ENCODE results near the gene FDCSP. TPM values are rescaled to one million over a fixed set of nuclear protein-coding genes. Genes with fewer than 3 reads are reported as not detected.

FDCSP gene
- not detected for total RNA-seq
- total RNA-seq: 0 reads per million in 2 donors

- Mint-ChIP-seq H3K27ac (no peak within 1 kb of the TSS), H3K4me3 (no peak within 1 kb of the TSS), H3K27me3 (no peaks in the 10 kb centered on the region), H3K4me1 (no peaks in the 10 kb centered on the region), H3K36me3 (ENCODE audit: low read depth) (no peaks in the 10 kb centered on the region)
- ATAC-seq: no peak
- DNase-seq: no peak
- no peaks in the 10 kb centered on the region for H3K9me3 ChIP-seq (ENCODE audit: control insufficient read depth, low read length, poor library complexity, severe bottlenecking)
These were observed at the start of gene FDCSP for GRCh38 chr4:70225824-70226223. Gene FDCSP, plus strand, starts transcription at chr4:70226124. Its CDS starts 5,071 bp downstream, at chr4:70231195.

DNA sequence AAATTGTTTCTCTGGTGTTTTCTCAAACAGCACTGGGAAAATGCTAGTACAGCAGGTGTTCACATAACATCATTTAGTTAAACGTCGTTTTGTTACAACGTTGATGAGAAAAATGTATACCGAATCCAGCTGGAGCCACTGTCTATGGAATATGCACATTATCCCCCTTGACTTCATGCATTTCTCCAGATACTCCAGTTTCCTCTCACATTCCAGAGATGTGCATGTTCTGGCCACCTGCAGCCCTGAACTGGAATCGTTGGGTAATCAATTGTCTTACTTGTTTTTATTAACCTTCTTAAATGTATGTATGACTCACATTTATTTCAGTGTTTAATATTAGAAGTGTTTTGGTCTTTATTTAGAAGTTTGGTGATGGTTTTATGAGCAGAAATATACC lies 48.8 kb upstream of the FDCSP start:
- no peaks in the 10 kb centered on the region for H3K9me3 ChIP-seq (ENCODE audit: control insufficient read depth, low read length, poor library complexity, severe bottlenecking)
- Mint-ChIP-seq H3K27ac (no peak overlapping the region), H3K27me3 (no peaks in the 10 kb centered on the region), H3K4me1 (no peaks in the 10 kb centered on the region), H3K36me3 (ENCODE audit: low read depth) (no peaks in the 10 kb centered on the region), H3K4me3 (no peak overlapping the region)
- no peak for ATAC-seq
- DNase-seq: no peak

DNA sequence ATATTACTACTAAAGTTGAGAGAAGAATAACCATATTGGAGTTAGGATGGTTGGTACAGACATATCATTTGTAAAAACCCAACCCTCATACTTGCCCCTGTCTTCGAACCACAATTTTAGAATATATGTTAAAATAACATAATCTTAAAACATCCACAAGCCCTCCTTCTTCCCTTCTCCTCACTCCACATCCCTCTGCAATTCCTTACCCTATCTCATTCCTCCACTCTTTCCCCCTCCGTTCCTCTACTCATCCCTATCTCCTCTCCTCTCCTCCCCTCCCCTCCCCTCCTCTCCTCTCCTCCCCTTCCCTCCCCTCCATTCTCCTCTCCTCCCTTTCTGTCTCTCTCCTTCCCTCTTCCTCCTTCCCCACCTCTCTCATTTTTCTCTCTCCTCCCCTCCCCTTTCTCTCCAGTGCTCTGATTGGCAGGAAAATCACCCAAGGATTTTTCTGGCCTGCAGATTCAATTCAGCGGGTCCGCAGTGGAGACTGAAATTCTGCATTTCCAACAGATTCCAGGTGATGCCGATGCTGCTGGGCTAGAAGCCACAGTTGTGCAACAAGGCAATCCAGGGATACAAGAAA lies 47.8 kb upstream of the FDCSP start:
- H3K4me3 Mint-ChIP-seq: no peak overlapping the region
- H3K27ac Mint-ChIP-seq: no peak overlapping the region
- H3K4me1 Mint-ChIP-seq: no peaks in the 10 kb centered on the region
- H3K27me3 Mint-ChIP-seq: no peaks in the 10 kb centered on the region
- DNase-seq (no peak), ATAC-seq (no peak)
- no peaks in the 10 kb centered on the region for H3K9me3 ChIP-seq (ENCODE audit: control insufficient read depth, low read length, poor library complexity, severe bottlenecking)
- H3K36me3 Mint-ChIP-seq (ENCODE audit: low read depth): no peaks in the 10 kb centered on the region

DNA sequence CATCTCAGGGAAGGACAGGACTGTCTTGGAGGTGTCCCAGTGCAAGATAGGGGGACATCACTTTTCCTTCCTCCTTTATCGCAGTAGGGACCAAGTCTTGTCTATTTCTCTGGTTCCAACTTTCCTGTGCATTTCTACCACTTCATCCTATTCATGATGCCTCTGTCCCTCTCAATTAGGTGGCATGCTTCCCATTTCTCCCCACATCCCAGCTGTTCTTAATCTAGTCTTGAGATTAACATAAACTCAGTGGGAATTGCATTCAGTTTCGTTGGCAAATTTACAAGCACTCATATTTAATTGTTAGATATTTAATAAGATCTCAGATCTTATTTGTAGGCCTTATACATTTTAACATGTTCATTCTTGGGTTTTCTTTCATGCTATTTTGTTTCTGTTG lies 46.1 kb upstream of the FDCSP start:
- H3K9me3 ChIP-seq (ENCODE audit: control insufficient read depth, low read length, poor library complexity, severe bottlenecking): no peaks in the 10 kb centered on the region
- H3K4me3 Mint-ChIP-seq: no peak overlapping the region
- no peak overlapping the region for H3K27ac Mint-ChIP-seq
- ATAC-seq (no peak), DNase-seq (no peak)
- no peaks in the 10 kb centered on the region for H3K36me3 Mint-ChIP-seq (ENCODE audit: low read depth)
- H3K27me3 Mint-ChIP-seq: peaks cover 8% of the 10 kb centered on the region
- no peaks in the 10 kb centered on the region for H3K4me1 Mint-ChIP-seq

- no peaks in the 10 kb centered on the region for H3K9me3 ChIP-seq (ENCODE audit: control insufficient read depth, low read length, poor library complexity, severe bottlenecking)
- Mint-ChIP-seq H3K36me3 (ENCODE audit: low read depth) (no peaks in the 10 kb centered on the region), H3K4me3 (no peak overlapping the region), H3K27me3 (peaks cover 11% of the 10 kb centered on the region), H3K27ac (no peak overlapping the region), H3K4me1 (no peaks in the 10 kb centered on the region)
- ATAC-seq (no peak), DNase-seq (no peak)
These were observed 44.1 kb upstream of the FDCSP start for GRCh38 chr4:70181864-70182263.

DNA sequence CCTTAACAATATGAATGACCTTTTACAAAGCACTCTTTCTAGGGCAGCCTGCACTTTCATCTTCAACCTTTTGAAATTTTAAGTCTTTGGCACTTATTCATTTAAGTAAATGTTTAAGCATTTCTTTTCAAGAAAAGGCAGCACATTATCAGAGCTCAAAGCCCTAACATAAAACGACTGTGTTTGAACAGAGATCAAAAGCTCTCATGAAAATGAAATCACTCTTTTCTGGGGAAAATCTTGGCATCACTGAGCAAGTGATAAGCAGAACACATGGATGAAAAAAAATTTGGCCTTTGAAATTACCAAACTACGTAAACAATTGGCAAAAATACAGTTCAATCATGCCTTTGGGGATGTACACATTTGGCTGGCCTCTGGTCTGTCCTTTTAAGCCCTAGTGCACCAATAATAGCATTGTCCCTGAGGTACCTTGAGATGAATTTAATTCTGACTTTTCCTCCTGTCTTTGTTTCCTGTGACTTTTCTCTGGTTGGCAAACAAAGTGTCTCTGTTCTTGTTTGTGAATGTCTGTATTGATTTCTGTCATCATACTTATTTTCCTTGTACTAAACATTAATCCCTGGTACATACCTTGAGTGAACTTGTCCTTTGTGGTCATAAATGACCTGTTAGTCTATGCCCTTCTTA lies 43.3 kb upstream of the FDCSP start:
- no peaks in the 10 kb centered on the region for H3K4me1 Mint-ChIP-seq
- H3K27ac Mint-ChIP-seq: no peak overlapping the region
- no peaks in the 10 kb centered on the region for H3K9me3 ChIP-seq (ENCODE audit: control insufficient read depth, low read length, poor library complexity, severe bottlenecking)
- H3K36me3 Mint-ChIP-seq (ENCODE audit: low read depth): no peaks in the 10 kb centered on the region
- no peak overlapping the region for H3K4me3 Mint-ChIP-seq
- H3K27me3 Mint-ChIP-seq: peaks cover 11% of the 10 kb centered on the region
- DNase-seq: no peak
- no peak for ATAC-seq

- no peak overlapping the region for H3K27ac Mint-ChIP-seq
- DNase-seq (no peak), ATAC-seq (no peak)
- H3K4me3 Mint-ChIP-seq: no peak overlapping the region
- peaks cover 11% of the 10 kb centered on the region for H3K27me3 Mint-ChIP-seq
- no peaks in the 10 kb centered on the region for H3K36me3 Mint-ChIP-seq (ENCODE audit: low read depth)
- no peaks in the 10 kb centered on the region for H3K4me1 Mint-ChIP-seq
- H3K9me3 ChIP-seq (ENCODE audit: control insufficient read depth, low read length, poor library complexity, severe bottlenecking): no peaks in the 10 kb centered on the region
These were observed 42.6 kb upstream of the FDCSP start for GRCh38 chr4:70183168-70183939.

DNA sequence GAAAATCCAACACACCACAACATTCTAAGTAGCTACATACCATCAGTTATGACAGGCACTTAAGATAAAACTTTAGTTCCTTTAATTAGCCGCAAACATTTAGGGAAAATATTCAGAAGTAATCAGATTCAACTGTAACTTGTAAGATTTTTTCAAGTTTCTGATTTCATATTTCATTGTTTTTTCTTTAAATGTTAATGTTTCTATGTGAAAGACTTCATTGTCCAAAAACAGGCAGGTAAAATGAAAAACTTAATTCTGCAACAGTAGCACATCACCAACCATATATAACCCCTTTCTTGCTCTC lies 42.0 kb upstream of the FDCSP start:
- no peak overlapping the region for H3K4me3 Mint-ChIP-seq
- H3K36me3 Mint-ChIP-seq (ENCODE audit: low read depth): no peaks in the 10 kb centered on the region
- no peaks in the 10 kb centered on the region for H3K9me3 ChIP-seq (ENCODE audit: control insufficient read depth, low read length, poor library complexity, severe bottlenecking)
- no peak overlapping the region for H3K27ac Mint-ChIP-seq
- peaks cover 11% of the 10 kb centered on the region for H3K27me3 Mint-ChIP-seq
- ATAC-seq: no peak
- no peak for DNase-seq
- no peaks in the 10 kb centered on the region for H3K4me1 Mint-ChIP-seq

DNA sequence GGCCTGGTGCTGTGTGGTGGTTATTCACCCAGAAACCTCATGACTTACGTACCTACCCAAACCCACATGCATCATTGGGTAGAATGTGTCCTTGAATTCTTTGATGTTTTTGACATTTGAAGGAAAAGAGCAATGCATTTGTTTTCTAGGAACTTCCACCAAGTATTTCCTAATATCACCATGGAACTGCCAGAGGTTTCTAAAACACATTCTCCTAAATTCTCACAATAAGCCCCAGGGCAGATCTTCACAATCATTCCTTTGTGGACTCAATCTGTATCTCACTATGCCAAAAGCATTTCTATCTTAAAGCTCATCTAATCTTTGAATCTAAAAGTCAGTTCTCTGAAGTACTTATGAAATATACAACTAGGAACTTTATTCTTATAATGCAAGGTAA lies 38.7 kb upstream of the FDCSP start:
- H3K27ac Mint-ChIP-seq: no peak overlapping the region
- no peak for DNase-seq
- no peak overlapping the region for H3K4me3 Mint-ChIP-seq
- H3K4me1 Mint-ChIP-seq: no peaks in the 10 kb centered on the region
- H3K9me3 ChIP-seq (ENCODE audit: control insufficient read depth, low read length, poor library complexity, severe bottlenecking): no peaks in the 10 kb centered on the region
- H3K36me3 Mint-ChIP-seq (ENCODE audit: low read depth): no peaks in the 10 kb centered on the region
- ATAC-seq: no peak
- peaks cover 11% of the 10 kb centered on the region for H3K27me3 Mint-ChIP-seq

- Mint-ChIP-seq H3K27ac (no peak overlapping the region), H3K4me1 (no peaks in the 10 kb centered on the region), H3K36me3 (ENCODE audit: low read depth) (no peaks in the 10 kb centered on the region), H3K4me3 (no peak overlapping the region), H3K27me3 (no peaks in the 10 kb centered on the region)
- DNase-seq (no peak), ATAC-seq (no peak)
- H3K9me3 ChIP-seq (ENCODE audit: control insufficient read depth, low read length, poor library complexity, severe bottlenecking): no peaks in the 10 kb centered on the region
These were observed 35.3 kb upstream of the FDCSP start for GRCh38 chr4:70190579-70190978.

GRCh38 chr4:70191647-70192046 lies 34.3 kb upstream of the FDCSP start:
- no peaks in the 10 kb centered on the region for H3K27me3 Mint-ChIP-seq
- no peaks in the 10 kb centered on the region for H3K9me3 ChIP-seq (ENCODE audit: control insufficient read depth, low read length, poor library complexity, severe bottlenecking)
- ATAC-seq (no peak), DNase-seq (no peak)
- H3K27ac Mint-ChIP-seq: no peak overlapping the region
- H3K4me3 Mint-ChIP-seq: no peak overlapping the region
- no peaks in the 10 kb centered on the region for H3K4me1 Mint-ChIP-seq
- no peaks in the 10 kb centered on the region for H3K36me3 Mint-ChIP-seq (ENCODE audit: low read depth)

DNA sequence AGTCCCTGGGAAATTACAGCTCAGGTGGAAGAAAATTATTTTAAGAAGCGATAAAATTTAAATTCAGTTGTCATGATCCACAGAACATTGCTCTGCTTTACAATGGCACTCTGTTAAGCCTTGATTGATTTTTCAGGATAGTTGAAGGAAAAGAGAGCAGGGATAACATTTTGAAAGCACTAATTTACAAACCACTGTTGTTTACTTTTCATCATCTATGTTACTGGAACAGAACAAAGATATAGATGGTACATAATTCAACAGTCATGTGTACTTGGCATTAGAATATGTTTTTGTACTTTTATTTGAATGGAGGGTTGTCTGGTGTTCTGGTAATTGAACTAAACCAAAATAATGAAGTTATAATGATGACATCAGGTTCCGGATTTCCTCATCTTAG lies 33.0 kb upstream of the FDCSP start:
- H3K36me3 Mint-ChIP-seq (ENCODE audit: low read depth): no peaks in the 10 kb centered on the region

GRCh38 chr4:70195425-70195824 lies 30.5 kb upstream of the FDCSP start, which contains the start of gene ODAM:
Gene ODAM, plus strand, starts transcription at chr4:70195725. Its CDS starts 819 bp downstream, at chr4:70196544.
- no peak within 1 kb of the TSS for H3K4me3 Mint-ChIP-seq
- H3K27ac Mint-ChIP-seq: no peak within 1 kb of the TSS
- H3K27me3 Mint-ChIP-seq: no peaks in the 10 kb centered on the region
- H3K9me3 ChIP-seq (ENCODE audit: control insufficient read depth, low read length, poor library complexity, severe bottlenecking): no peaks in the 10 kb centered on the region
- DNase-seq (no peak), ATAC-seq (no peak)
- no peaks in the 10 kb centered on the region for H3K4me1 Mint-ChIP-seq
- no peaks in the 10 kb centered on the region for H3K36me3 Mint-ChIP-seq (ENCODE audit: low read depth)

More for the DNA sequence above, 33.0 kb upstream of the FDCSP start:
- Mint-ChIP-seq H3K27me3 (no peaks in the 10 kb centered on the region), H3K4me3 (no peak overlapping the region), H3K4me1 (no peaks in the 10 kb centered on the region), H3K27ac (no peak overlapping the region)
- no peaks in the 10 kb centered on the region for H3K9me3 ChIP-seq (ENCODE audit: control insufficient read depth, low read length, poor library complexity, severe bottlenecking)
- DNase-seq: no peak
- no peak for ATAC-seq

DNA sequence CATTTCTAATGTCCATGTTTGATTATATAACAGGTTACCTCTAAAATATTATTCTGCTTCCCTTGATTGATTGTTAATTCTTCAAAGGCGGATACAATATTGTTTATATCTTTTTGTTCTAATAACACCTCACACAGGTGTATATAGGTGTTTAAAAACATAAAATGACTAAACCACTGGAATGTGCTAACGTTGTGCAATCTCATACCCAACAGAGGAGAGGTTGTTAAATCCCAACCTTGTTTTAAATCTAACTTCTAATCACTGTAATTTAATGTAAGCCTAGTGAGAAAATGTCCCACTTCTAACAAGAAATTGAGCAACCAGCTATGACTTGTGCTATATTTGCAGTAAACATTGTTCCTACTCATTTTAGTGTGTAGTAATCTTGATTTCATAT lies 29.1 kb upstream of the FDCSP start:
- DNase-seq (no peak), ATAC-seq (no peak)
- no peaks in the 10 kb centered on the region for H3K27me3 Mint-ChIP-seq
- no peaks in the 10 kb centered on the region for H3K9me3 ChIP-seq (ENCODE audit: control insufficient read depth, low read length, poor library complexity, severe bottlenecking)
- no peaks in the 10 kb centered on the region for H3K4me1 Mint-ChIP-seq
- H3K36me3 Mint-ChIP-seq (ENCODE audit: low read depth): no peaks in the 10 kb centered on the region
- H3K4me3 Mint-ChIP-seq: no peak overlapping the region
- H3K27ac Mint-ChIP-seq: no peak overlapping the region

All from T-helper 17 cell (primary cell).